ENCODE results near the gene RUNX2.

RUNX2 gene

DNA sequence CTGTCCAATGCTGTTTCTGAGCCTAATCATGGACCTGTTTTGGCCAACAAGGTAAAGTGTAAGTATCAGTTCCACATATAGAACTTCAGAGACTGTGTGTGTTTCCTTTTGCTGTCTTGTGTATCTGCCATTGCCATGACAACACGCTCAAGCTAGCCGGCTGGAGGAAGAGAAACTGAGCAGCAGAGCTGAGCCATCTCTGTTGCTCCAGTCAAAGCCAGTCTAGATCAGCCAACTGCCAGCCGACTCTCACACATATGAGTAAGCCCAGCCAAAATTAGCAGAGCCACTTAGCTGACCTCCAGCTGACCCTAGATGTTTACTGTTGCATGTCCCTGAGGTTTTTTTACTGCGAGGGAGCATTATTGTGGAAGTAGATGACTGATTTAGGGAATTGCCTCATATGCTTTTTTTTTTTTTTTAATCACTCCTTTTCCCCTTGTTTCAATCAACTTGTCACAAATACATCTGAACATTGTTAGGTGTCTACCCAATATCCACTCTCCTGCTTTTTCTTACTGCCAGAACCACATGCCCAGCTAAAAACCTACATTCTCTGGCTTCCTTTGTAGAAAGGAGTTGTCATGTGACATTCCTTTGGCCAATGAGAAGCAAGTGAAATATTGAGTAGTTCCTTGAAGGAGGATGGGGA is 353.9 kb downstream of the RUNX2 start:
- H3K79me2 ChIP-seq (ENCODE audit: insufficient read depth, low read length) = no peaks in the 10 kb centered on the region
- H3K27me3 ChIP-seq (ENCODE audit: insufficient read depth, low read length) = no peaks in the 10 kb centered on the region
- no peak overlapping the region for H3K4me2 ChIP-seq (ENCODE audit: low read length)
- peaks cover 4% of the 10 kb centered on the region; the same call in 1 of the 2 replicates for H3K9me3 ChIP-seq (ENCODE audit: low read length)
- peaks cover 15% of the 10 kb centered on the region for H3K4me1 ChIP-seq (ENCODE audit: insufficient read depth, low read length, severe bottlenecking)
- TF ChIP-seq EZH2 (IDR thresholded peaks at IDR 0.05; ENCODE audit: borderline replicate concordance, low read length) = no peak
- TF ChIP-seq, protein P1, sequence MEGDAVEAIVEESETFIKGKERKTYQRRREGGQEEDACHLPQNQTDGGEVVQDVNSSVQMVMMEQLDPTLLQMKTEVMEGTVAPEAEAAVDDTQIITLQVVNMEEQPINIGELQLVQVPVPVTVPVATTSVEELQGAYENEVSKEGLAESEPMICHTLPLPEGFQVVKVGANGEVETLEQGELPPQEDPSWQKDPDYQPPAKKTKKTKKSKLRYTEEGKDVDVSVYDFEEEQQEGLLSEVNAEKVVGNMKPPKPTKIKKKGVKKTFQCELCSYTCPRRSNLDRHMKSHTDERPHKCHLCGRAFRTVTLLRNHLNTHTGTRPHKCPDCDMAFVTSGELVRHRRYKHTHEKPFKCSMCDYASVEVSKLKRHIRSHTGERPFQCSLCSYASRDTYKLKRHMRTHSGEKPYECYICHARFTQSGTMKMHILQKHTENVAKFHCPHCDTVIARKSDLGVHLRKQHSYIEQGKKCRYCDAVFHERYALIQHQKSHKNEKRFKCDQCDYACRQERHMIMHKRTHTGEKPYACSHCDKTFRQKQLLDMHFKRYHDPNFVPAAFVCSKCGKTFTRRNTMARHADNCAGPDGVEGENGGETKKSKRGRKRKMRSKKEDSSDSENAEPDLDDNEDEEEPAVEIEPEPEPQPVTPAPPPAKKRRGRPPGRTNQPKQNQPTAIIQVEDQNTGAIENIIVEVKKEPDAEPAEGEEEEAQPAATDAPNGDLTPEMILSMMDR (IDR thresholded peaks at IDR 0.05; ENCODE audit: low read length) = no peak
- H3K36me3 ChIP-seq (ENCODE audit: insufficient read depth, low read length) = no peaks in the 10 kb centered on the region
- no peak overlapping the region for H3K27ac ChIP-seq (ENCODE audit: low read depth, low read length, poor library complexity, severe bottlenecking)
- no peaks in the 10 kb centered on the region for H3K9me2 ChIP-seq (ENCODE audit: low read depth, low read length)
- no peak overlapping the region for H3K9ac ChIP-seq (ENCODE audit: low read length)
- no peaks in the 10 kb centered on the region for H4K20me1 ChIP-seq (ENCODE audit: insufficient read depth, low read length)
- no peak overlapping the region for H3K4me3 ChIP-seq (ENCODE audit: low read depth, low read length, poor library complexity, severe bottlenecking)
- no peak overlapping the region for H2AFZ ChIP-seq (ENCODE audit: low read length)
- no peaks in the 10 kb centered on the region for H3F3A ChIP-seq (ENCODE audit: insufficient read depth, low read length)

DNA sequence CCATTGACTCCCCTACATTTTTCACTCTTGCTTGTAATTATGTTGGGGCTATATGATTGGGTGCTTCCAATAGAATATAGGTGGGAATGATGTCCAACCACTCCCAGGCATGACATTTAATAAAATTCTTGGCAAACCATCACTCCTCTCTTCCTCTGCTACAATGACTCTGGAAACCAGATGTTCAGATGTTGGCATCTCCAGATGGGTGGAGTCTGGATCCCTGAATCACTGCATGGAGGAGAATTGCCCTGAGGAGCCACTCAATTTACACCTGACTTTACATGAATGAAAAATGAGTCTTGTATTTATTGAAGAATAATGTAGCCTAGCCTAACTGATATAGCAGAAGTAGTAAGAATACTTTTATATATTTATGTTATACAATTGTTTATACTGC is 356.3 kb downstream of the RUNX2 start:
- Histone ChIP-seq H3K36me3 (ENCODE audit: insufficient read depth, low read length) (no peaks in the 10 kb centered on the region), H2AFZ (ENCODE audit: low read length) (no peak overlapping the region), H3K9ac (ENCODE audit: low read length) (no peak overlapping the region), H3K4me3 (ENCODE audit: low read depth, low read length, poor library complexity, severe bottlenecking) (no peak overlapping the region), H4K20me1 (ENCODE audit: insufficient read depth, low read length) (no peaks in the 10 kb centered on the region), H3K4me2 (ENCODE audit: low read length) (no peak overlapping the region), H3K27ac (ENCODE audit: low read depth, low read length, poor library complexity, severe bottlenecking) (no peak overlapping the region), H3K9me2 (ENCODE audit: low read depth, low read length) (no peaks in the 10 kb centered on the region), H3K79me2 (ENCODE audit: insufficient read depth, low read length) (no peaks in the 10 kb centered on the region), H3K27me3 (ENCODE audit: insufficient read depth, low read length) (no peaks in the 10 kb centered on the region), H3F3A (ENCODE audit: insufficient read depth, low read length) (no peaks in the 10 kb centered on the region), H3K9me3 (ENCODE audit: low read length) (peaks cover 4% of the 10 kb centered on the region; the same call in 1 of the 2 replicates), H3K4me1 (ENCODE audit: insufficient read depth, low read length, severe bottlenecking) (no peaks in the 10 kb centered on the region)
- TF ChIP-seq EZH2 (IDR thresholded peaks at IDR 0.05; ENCODE audit: borderline replicate concordance, low read length) = no peak
- TF ChIP-seq, protein P1 (IDR thresholded peaks at IDR 0.05; ENCODE audit: low read length) = no peak

DNA sequence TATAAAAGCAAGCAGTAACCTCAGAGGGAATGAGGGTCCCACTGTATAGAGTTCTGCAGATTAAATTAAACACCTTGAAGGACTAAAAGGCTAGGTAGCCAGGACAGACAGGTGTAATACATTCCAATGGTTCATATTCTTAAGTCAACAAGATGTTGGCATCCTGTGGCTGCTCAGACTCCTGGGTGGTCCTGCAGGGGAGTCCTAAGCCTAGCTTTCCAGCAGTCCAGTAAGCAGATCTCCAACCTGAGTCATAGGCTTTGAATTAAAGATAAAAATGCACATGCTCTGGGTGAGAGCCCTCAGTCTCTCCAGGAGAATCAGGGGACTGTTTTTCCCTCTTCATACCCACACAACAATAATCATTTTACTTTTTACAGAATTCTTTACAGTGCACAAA is 356.9 kb downstream of the RUNX2 start:
- Histone ChIP-seq H2AFZ (ENCODE audit: low read length) (no peak overlapping the region), H3K4me3 (ENCODE audit: low read depth, low read length, poor library complexity, severe bottlenecking) (no peak overlapping the region), H3K27ac (ENCODE audit: low read depth, low read length, poor library complexity, severe bottlenecking) (no peak overlapping the region), H3F3A (ENCODE audit: insufficient read depth, low read length) (no peaks in the 10 kb centered on the region), H3K79me2 (ENCODE audit: insufficient read depth, low read length) (no peaks in the 10 kb centered on the region), H3K9me3 (ENCODE audit: low read length) (peaks cover 4% of the 10 kb centered on the region; the same call in 1 of the 2 replicates), H3K36me3 (ENCODE audit: insufficient read depth, low read length) (no peaks in the 10 kb centered on the region), H3K9me2 (ENCODE audit: low read depth, low read length) (no peaks in the 10 kb centered on the region), H3K4me1 (ENCODE audit: insufficient read depth, low read length, severe bottlenecking) (no peaks in the 10 kb centered on the region), H3K4me2 (ENCODE audit: low read length) (no peak overlapping the region), H3K9ac (ENCODE audit: low read length) (no peak overlapping the region), H3K27me3 (ENCODE audit: insufficient read depth, low read length) (no peaks in the 10 kb centered on the region), H4K20me1 (ENCODE audit: insufficient read depth, low read length) (no peaks in the 10 kb centered on the region)
- TF ChIP-seq, protein P1 (IDR thresholded peaks at IDR 0.05; ENCODE audit: low read length) = no peak
- TF ChIP-seq EZH2 (IDR thresholded peaks at IDR 0.05; ENCODE audit: borderline replicate concordance, low read length) = no peak

All from OCI-LY1 (cell line).